Common myeloid progenitor, CD34-positive (primary cell): ENCODE results near the gene TICRR.

Source experiments
- CTCF ChIA-PET: fragments of 350-600 bp; sonication (Branson Sonifier 250); formaldehyde crosslinking; loops from one replicate; lab custom pipeline; 2021; ENCODE audit warnings: antibody characterized with exemption; lab: Charles Lee
- POLR2A ChIA-PET: fragments of 350-600 bp; sonication (Branson Sonifier 250); formaldehyde crosslinking; loops from one replicate; lab custom pipeline; 2021; ENCODE audit warnings: antibody characterized with exemption; lab: Charles Lee
- DNase-seq, 3 donors: peaks; one replicate each; pipeline versions ENCODE4 v3.0.0 to v3.0.0-alpha.2; 2013
- H3K27ac ChIP-seq, 2 experiments: 1 replicate in 1 of 2; 2 replicates in 1 of 2; pipeline ENCODE4 v1.7.0; 2013; ENCODE audit warnings: inconsistent platforms in 2 of 2, low read length in 2 of 2, mild to moderate bottlenecking in 2 of 2, low read depth in 1 of 2, moderate library complexity in 1 of 2; ENCODE audit not compliant: severe bottlenecking in 2 of 2, insufficient read depth in 1 of 2, poor library complexity in 1 of 2
- H3K27me3 ChIP-seq, 5 experiments: replicated peaks in 2 of 5; 1 replicate in 3 of 5; 2 replicates in 2 of 5; pipeline versions ENCODE4 v1.6.1 to v1.7.0; 2013; ENCODE audit warnings: low read length in 4 of 5, mild to moderate bottlenecking in 2 of 5, moderate library complexity in 2 of 5, inconsistent platforms in 1 of 5; ENCODE audit not compliant: insufficient read depth in 5 of 5, control insufficient read depth in 4 of 5
- H3K36me3 ChIP-seq, 4 experiments: 1 replicate in 2 of 4; 2 replicates in 2 of 4; pipeline versions ENCODE4 v1.6.1 to v1.7.0; 2013; ENCODE audit warnings: low read length in 3 of 4, control low read depth in 1 of 4, mild to moderate bottlenecking in 1 of 4; ENCODE audit not compliant: control insufficient read depth in 4 of 4, insufficient read depth in 4 of 4
- H3K4me1 ChIP-seq, 4 experiments: 1 replicate in 3 of 4; 2 replicates in 1 of 4; pipeline versions ENCODE4 v1.6.1 to v1.7.1; 2013; ENCODE audit warnings: low read length in 3 of 4, mild to moderate bottlenecking in 3 of 4, control low read depth in 1 of 4, inconsistent platforms in 1 of 4, moderate library complexity in 1 of 4; ENCODE audit not compliant: control insufficient read depth in 4 of 4, insufficient read depth in 4 of 4; ENCODE audit errors: control extremely low read depth in 1 of 4
- H3K4me3 ChIP-seq, 7 experiments: 1 replicate in 4 of 7; 2 replicates in 3 of 7; pipeline versions ENCODE4 v1.5.1 to v1.7.0; 2013; ENCODE audit warnings: mild to moderate bottlenecking in 7 of 7, low read length in 6 of 7, moderate library complexity in 6 of 7, inconsistent platforms in 2 of 7, low read depth in 2 of 7, control low read depth in 1 of 7; ENCODE audit not compliant: insufficient read depth in 4 of 7, control insufficient read depth in 1 of 7; ENCODE audit errors: extremely low read depth in 1 of 7
- H3K9me3 ChIP-seq, 5 experiments: 1 replicate in 4 of 5; 2 replicates in 1 of 5; pipeline versions ENCODE4 v1.6.1 to v1.7.1; 2013; ENCODE audit warnings: low read length in 4 of 5, mild to moderate bottlenecking in 2 of 5, inconsistent platforms in 1 of 5, low read depth in 1 of 5, moderate library complexity in 1 of 5; ENCODE audit not compliant: control insufficient read depth in 4 of 5, insufficient read depth in 2 of 5; ENCODE audit errors: control extremely low read depth in 1 of 5
- WGBS: methylation state at CpG from one replicate; pipeline ENCODE4 v1.1.5; 2013; ENCODE audit not compliant: insufficient coverage; 5-methylcytosine and 5-hydroxymethylcytosine counted together

The TICRR gene

GRCh38 chr15:89613031-89613430, 37.8 kb downstream of the TICRR start:
- Histone ChIP-seq H3K27ac (no peak overlapping the region), H3K36me3 (peaks cover 29 to 77% (median 58%) of the 10 kb centered on the region in 4 experiments), H3K9me3 (peaks cover 5 to 38% (median 12%) of the 10 kb centered on the region in 5 experiments), H3K4me3 (no peak overlapping the region), H3K27me3 (no peaks in the 10 kb centered on the region), H3K4me1 (no peaks in the 10 kb centered on the region)
- ChIA-PET POLR2A (no interaction called here), CTCF (no interaction called here)
- WGBS = no CpG with 5 or more reads among the region's 2 CpGs
- no peak for DNase-seq

DNA sequence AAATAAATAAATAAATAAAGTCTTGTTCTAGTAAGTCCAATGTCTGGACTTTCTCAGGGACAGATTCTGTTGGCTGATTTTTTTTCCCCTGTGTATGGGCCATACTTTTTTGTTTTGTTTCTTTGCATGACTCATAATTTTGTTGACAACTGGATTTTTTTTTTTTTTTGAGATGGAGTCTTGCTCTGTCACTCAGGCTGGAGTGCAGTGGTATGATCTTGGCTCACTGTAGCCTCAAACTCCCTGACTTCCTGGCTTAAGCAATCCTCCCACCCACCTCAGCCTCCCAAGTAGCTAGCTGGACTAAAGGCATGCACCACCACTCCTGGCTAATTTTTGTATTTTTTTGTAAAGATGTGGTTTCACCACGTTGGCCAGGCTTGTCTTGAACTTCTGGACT, 38.9 kb downstream of the TICRR start:
- H3K27ac ChIP-seq = no peak overlapping the region
- WGBS = 100% methylated on average over 1 of the region's 1 CpG

DNA sequence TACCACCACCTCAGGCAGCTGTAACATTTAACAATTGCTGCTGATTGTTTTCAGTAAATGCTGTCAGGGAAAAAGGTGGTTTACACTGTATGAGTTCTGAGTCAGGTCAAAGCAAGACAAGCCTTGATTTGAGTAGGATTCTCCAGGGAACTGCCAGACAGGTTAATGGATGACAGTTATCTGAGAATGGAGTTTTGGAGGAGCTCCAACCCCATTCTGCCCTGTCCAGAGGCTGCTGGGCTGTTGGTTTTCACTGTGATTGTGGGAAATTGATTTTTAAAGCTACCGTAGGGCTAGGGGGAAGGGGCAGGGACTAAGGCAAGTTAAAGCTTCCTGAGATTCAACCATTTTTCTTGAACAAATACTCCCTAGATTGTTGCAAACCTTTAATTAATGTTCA, 39.9 kb downstream of the TICRR start:
- Histone ChIP-seq H3K27ac (no peak overlapping the region), H3K36me3 (peaks cover 27 to 79% (median 58%) of the 10 kb centered on the region in 4 experiments), H3K4me1 (no peaks in the 10 kb centered on the region), H3K27me3 (no peaks in the 10 kb centered on the region), H3K9me3 (peaks cover 5 to 38% (median 12%) of the 10 kb centered on the region in 5 experiments), H3K4me3 (no peak overlapping the region)
- DNase-seq = no peak
- WGBS = no CpG with 5 or more reads among the region's 1 CpG
- ChIA-PET CTCF (no interaction called here), POLR2A (interaction anchor here (0.6 kb wide), 1 partner anchor 17 kb away, joined by 3 read pairs; no protein-coding TSS in a partner anchor)

More for the DNA sequence above, 38.9 kb downstream of the TICRR start:
- Histone ChIP-seq H3K4me3 (no peak overlapping the region), H3K4me1 (no peaks in the 10 kb centered on the region), H3K36me3 (peaks cover 30 to 79% (median 58%) of the 10 kb centered on the region in 4 experiments), H3K9me3 (peaks cover 5 to 38% (median 12%) of the 10 kb centered on the region in 5 experiments), H3K27me3 (no peaks in the 10 kb centered on the region)
- DNase-seq = no peak
- ChIA-PET POLR2A (no interaction called here), CTCF (no interaction called here)

- H3K27ac ChIP-seq = no peak overlapping the region
- H3K36me3 ChIP-seq = peaks cover 23 to 74% (median 54%) of the 10 kb centered on the region in 4 experiments
- DNase-seq = no peak
- 100% methylated on average over 2 of the region's 4 CpGs for WGBS
- ChIA-PET CTCF (no interaction called here), POLR2A (no interaction called here)
- no peaks in the 10 kb centered on the region for H3K27me3 ChIP-seq
- H3K9me3 ChIP-seq = peaks cover 2 to 30% (median 11%) of the 10 kb centered on the region in 5 experiments
- no peaks in the 10 kb centered on the region for H3K4me1 ChIP-seq
- H3K4me3 ChIP-seq = no peak overlapping the region
Observed at GRCh38 chr15:89616228-89616627, 41.0 kb downstream of the TICRR start.

GRCh38 chr15:89621547-89621946, 46.3 kb downstream of the TICRR start:
- DNase-seq = no peak
- CTCF ChIA-PET = interaction anchor here (1.4 to 2.0 kb wide), 2 partner anchors 20 to 51 kb away, joined by 3 to 7 read pairs; no protein-coding TSS in a partner anchor
- Histone ChIP-seq H3K36me3 (peaks cover 12 to 88% (median 56%) of the 10 kb centered on the region in 4 experiments), H3K27ac (no peak overlapping the region), H3K4me3 (no peak overlapping the region), H3K27me3 (no peaks in the 10 kb centered on the region), H3K9me3 (no peaks in the 10 kb centered on the region), H3K4me1 (no peaks in the 10 kb centered on the region)
- WGBS = no CpG with 5 or more reads among the region's 4 CpGs
- POLR2A ChIA-PET = no interaction called here

DNA sequence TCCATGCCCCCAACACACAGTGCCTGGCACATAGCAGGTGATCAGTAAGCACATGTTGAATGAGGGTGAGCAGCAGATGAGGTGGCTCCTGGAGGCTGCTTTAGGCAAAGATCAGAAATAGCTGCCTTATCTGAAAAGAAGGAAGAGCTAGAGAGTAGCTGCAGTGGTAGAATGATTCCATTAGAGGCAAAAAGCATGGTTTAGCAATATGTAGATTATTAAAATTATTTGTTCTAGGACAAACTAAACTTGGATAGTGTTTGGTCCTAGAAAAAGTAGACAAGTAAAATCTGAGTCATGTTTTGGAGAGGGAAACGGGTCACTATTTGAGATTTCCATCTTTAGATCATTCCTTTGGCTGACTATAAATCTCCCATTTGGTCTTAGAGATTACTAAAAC, 47.9 kb downstream of the TICRR start:
- ChIA-PET CTCF (interaction anchor here (0.6 kb wide), 1 partner anchor 608 kb away, joined by 4 read pairs; no protein-coding TSS in a partner anchor), POLR2A (no interaction called here)
- Histone ChIP-seq H3K4me3 (no peak overlapping the region), H3K36me3 (peaks cover 11 to 94% (median 60%) of the 10 kb centered on the region in 4 experiments), H3K4me1 (no peaks in the 10 kb centered on the region), H3K9me3 (no peaks in the 10 kb centered on the region), H3K27ac (no peak overlapping the region), H3K27me3 (no peaks in the 10 kb centered on the region)
- DNase-seq = no peak
- WGBS = no CpG with 5 or more reads among the region's 1 CpG

GRCh38 chr15:89625716-89626115, 50.4 kb downstream of the TICRR start:
- DNase-seq = no peak
- H3K36me3 ChIP-seq = peaks cover 18 to 94% (median 69%) of the 10 kb centered on the region in 4 experiments
- WGBS = 99% methylated on average over 9 of the region's 9 CpGs
- H3K4me3 ChIP-seq = no peak overlapping the region
- CTCF ChIA-PET = no interaction called here
- H3K27ac ChIP-seq = no peak overlapping the region
- no peaks in the 10 kb centered on the region for H3K27me3 ChIP-seq
- no peaks in the 10 kb centered on the region for H3K9me3 ChIP-seq
- no peaks in the 10 kb centered on the region for H3K4me1 ChIP-seq
- POLR2A ChIA-PET = no interaction called here
